GM19452 (cell line): ENCODE results near the gene NUP205.

Source experiments
- ATAC-seq: cut with Tn5 transposase; IDR thresholded peaks from one replicate; pipeline ENCODE4 v1.9.1; 2021; ENCODE audit not compliant: unreplicated experiment

Gene NUP205

GRCh38 chr7:135693558-135693957 lies 135.8 kb downstream of the NUP205 start:
- ATAC-seq = no peak

- no peak for ATAC-seq
Measured at GRCh38 chr7:135697276-135698049, 139.7 kb downstream of the NUP205 start.
